ENCODE data around the gene GNAT1.

GRCh38 chr3:50165910-50166538 lies 25.4 kb upstream of the GNAT1 start:
- TF ChIP-seq EZH2phosphoT487 (IDR thresholded peaks at IDR 0.05; ENCODE audit: insufficient read depth, low read depth) = no peak
- TF ChIP-seq EZH2 (IDR thresholded peaks at IDR 0.05; ENCODE audit: insufficient read depth, poor library complexity, severe bottlenecking) = no peak
